Measurements from ENCODE around the gene MISP3.
"Not testable (repeated sequence)": the region's sequence is repeated elsewhere in the genome, so short reads cannot be mapped to it uniquely, and the experiment has no call there.

MISP3 gene

DNA sequence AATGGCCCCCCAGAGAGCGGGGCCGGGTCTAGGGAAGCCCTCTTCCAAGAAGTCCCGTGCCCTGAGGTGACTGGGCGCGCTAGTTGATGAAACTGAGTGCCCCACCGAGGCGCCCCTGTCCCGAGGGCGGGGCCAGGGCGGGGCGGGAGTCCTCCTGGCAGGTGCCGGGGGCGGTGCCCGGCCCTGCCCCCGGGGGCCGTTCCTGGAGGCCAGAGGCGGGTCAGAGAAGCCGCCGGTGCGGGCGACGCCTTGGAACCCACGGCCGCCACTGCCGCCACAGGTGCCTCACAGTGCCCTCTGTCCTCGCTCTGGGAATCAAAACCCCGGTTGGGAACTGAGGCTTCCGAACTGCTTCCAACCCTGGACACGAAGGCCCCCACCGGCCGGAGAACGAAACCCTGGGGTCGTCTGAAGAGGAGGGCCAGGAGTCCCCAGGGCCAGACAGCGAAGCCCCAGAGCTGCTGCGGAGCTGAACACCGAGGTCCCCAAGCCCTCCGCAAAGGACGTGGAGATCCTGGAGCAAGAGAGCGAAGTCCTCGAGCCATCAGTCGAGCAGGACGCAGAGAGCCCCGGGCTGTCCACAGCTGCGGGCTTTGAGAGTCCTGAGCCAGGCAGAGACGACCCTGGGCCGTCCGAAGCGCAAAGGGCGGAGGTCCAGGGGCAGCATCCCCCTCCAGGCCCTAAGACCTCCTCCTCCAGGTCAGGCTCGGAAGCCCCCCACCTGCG, at the start of gene MISP3:
MISP3 (plus strand) TSS at position 252 of the 726 bp plus-strand sequence. CDS start 524 bp downstream, outside the sequence.
- TF ChIP-seq, protein P1, sequence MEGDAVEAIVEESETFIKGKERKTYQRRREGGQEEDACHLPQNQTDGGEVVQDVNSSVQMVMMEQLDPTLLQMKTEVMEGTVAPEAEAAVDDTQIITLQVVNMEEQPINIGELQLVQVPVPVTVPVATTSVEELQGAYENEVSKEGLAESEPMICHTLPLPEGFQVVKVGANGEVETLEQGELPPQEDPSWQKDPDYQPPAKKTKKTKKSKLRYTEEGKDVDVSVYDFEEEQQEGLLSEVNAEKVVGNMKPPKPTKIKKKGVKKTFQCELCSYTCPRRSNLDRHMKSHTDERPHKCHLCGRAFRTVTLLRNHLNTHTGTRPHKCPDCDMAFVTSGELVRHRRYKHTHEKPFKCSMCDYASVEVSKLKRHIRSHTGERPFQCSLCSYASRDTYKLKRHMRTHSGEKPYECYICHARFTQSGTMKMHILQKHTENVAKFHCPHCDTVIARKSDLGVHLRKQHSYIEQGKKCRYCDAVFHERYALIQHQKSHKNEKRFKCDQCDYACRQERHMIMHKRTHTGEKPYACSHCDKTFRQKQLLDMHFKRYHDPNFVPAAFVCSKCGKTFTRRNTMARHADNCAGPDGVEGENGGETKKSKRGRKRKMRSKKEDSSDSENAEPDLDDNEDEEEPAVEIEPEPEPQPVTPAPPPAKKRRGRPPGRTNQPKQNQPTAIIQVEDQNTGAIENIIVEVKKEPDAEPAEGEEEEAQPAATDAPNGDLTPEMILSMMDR (conservative IDR thresholded peaks at IDR 0.05), result no peak
- peak within 1 kb of the TSS; percentile 74 for H3K27ac ChIP-seq

- no peak overlapping the region for H3K27ac ChIP-seq
These were observed 49.0 kb upstream of the MISP3 start for GRCh38 chr19:14023404-14024235.

GRCh38 chr19:14026652-14027192, 45.9 kb upstream of the MISP3 start:
- not testable (repeated sequence) for H3K27ac ChIP-seq

More at GRCh38 chr19:14023404-14024235, 49.0 kb upstream of the MISP3 start:
- TF ChIP-seq, protein P1 (conservative IDR thresholded peaks at IDR 0.05), result no peak

DNA sequence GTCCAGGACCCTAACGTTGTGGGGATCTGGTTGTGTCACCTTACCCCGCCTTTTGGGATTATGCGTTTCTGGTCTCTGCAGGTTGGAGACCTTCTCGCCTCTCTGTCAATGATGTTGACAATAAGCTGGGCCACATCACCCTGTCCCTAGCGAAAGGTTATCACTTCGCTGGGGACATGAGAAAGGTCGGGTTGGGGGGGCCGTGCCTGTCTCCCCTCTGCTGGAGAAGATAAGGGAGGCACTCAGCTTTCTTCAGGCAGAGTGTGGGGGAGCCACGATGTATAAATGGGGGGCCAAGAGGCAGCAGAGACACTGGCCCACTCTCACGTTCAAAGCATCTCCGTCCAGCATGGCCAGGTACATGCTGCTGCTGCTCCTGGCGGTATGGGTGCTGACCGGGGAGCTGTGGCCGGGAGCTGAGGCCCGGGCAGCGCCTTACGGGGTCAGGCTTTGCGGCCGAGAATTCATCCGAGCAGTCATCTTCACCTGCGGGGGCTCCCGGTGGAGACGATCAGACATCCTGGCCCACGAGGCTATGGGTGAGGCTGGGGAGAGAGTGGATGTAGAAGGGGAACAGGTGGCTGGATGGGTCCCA, 44.6 kb upstream of the MISP3 start, which contains the start of gene RLN3:
RLN3 (plus strand) TSS at position 293 of the 595 bp plus-strand sequence; CDS start at position 350, 57 bp downstream.
- no peak within 1 kb of the TSS for H3K27ac ChIP-seq
- TF ChIP-seq, protein P1 (conservative IDR thresholded peaks at IDR 0.05), result no peak

DNA sequence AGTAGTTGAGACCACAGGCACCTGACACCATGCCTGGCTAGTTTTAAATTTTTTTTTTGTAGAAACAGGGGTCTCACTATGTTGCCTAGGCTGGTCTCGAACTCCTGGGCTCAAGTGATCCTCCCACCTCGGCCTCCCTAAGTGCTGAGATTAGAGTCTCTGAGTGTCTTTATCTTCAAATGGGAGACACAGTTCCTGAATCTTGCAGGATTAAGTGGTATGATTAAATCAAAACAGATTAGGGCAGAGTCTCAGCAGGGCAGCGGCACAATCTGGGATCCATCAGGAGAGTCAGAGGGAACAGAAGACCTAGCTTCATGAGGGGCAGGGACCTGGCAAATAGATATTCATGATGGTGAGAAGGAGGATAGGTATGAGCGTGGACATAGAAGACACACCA, 43.7 kb upstream of the MISP3 start:
- no peak overlapping the region for H3K27ac ChIP-seq
- TF ChIP-seq, protein P1 (conservative IDR thresholded peaks at IDR 0.05), result no peak

DNA sequence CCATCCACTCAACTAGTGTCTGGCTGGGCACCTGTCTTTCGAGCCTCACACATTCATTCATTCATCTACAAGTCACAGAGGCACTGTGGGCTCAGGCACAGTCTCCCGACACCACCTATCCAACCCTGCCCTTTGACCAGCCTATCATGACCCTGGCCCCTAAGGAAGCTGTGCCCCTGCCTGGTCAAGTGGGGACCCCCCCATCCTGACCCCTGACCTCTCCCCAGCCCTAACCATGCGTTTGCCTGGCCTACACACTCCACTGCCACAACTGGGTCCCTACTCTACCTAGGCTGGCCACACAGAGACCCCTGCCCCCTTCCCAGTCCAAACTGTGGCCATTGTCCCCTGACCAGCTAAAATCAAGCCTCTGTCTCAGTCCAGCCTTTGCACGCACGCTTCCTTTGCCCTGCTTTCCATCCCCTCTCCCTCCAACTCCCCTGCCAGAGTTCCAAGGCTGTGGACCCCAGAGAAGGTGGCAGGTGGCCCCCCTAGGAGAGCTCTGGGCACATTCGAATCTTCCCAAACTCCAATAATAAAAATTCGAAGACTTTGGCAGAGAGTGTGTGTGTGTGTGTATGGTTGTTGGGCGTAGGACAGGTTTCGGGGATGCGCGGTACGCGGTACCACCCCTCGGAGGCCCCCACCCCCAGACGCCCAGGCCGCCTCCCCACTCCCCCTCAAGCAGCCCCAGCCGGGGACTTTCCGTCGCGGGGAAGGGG, 41.4 kb upstream of the MISP3 start:
- H3K27ac ChIP-seq, result no peak overlapping the region; the same call in 1 of the 2 replicates
- TF ChIP-seq, protein P1 (conservative IDR thresholded peaks at IDR 0.05), result no peak

GRCh38 chr19:14031719-14032480, 40.7 kb upstream of the MISP3 start, which contains the start of gene IL27RA:
TSS of gene IL27RA (plus strand) at chr19:14031762. CDS start at chr19:14031873, 111 bp downstream.
- TF ChIP-seq, protein P1 (conservative IDR thresholded peaks at IDR 0.05), result peak; percentile 59
- H3K27ac ChIP-seq, result no peak within 1 kb of the TSS; the same call in 1 of the 2 replicates
